Measurements from ENCODE around the gene RPL13. TPM values are rescaled to one million over a fixed set of nuclear protein-coding genes. Genes with fewer than 3 reads are reported as not detected.
"Not testable (repeated sequence)": the region's sequence is repeated elsewhere in the genome, so short reads cannot be mapped to it uniquely, and the experiment has no call there.

The RPL13 gene
- total RNA-seq, 2 donors from 2014 or later: 4,192 to 4,476 TPM

- peak overlapping the region; percentile 92 for H3K27ac Mint-ChIP-seq
- peak overlapping the region; percentile 90 for H3K4me3 Mint-ChIP-seq
- no peaks in the 10 kb centered on the region for H3K9me3 ChIP-seq (ENCODE audit: control insufficient read depth, low read length, poor library complexity, severe bottlenecking)
- DNase-seq (no peak), ATAC-seq (no peak)
- H3K4me1 Mint-ChIP-seq: peaks cover 41% of the 10 kb centered on the region
- H3K27me3 Mint-ChIP-seq: no peaks in the 10 kb centered on the region
- peaks cover 6% of the 10 kb centered on the region for H3K36me3 Mint-ChIP-seq (ENCODE audit: low read depth)
These were observed 1.6 kb downstream of the RPL13 start for GRCh38 chr16:89561884-89562599.

GRCh38 chr16:89562939-89563338 is 2.5 kb downstream of the RPL13 start:
- Mint-ChIP-seq H3K27me3 (no peaks in the 10 kb centered on the region), H3K36me3 (ENCODE audit: low read depth) (peaks cover 6% of the 10 kb centered on the region), H3K27ac (peak overlapping the region; percentile 92), H3K4me3 (peak overlapping the region; percentile 90), H3K4me1 (peaks cover 37% of the 10 kb centered on the region)
- ATAC-seq (no peak), DNase-seq (no peak)
- no peaks in the 10 kb centered on the region for H3K9me3 ChIP-seq (ENCODE audit: control insufficient read depth, low read length, poor library complexity, severe bottlenecking)

GRCh38 chr16:89563639-89564392 is 3.3 kb downstream of the RPL13 start:
- Mint-ChIP-seq H3K36me3 (ENCODE audit: low read depth) (peaks cover 6% of the 10 kb centered on the region), H3K27me3 (no peaks in the 10 kb centered on the region), H3K27ac (peak overlapping the region; percentile 92), H3K4me1 (peaks cover 37% of the 10 kb centered on the region), H3K4me3 (peak overlapping the region; percentile 28)
- DNase-seq (no peak), ATAC-seq (no peak)
- no peaks in the 10 kb centered on the region for H3K9me3 ChIP-seq (ENCODE audit: control insufficient read depth, low read length, poor library complexity, severe bottlenecking)

- Mint-ChIP-seq H3K36me3 (ENCODE audit: low read depth) (peaks cover 6% of the 10 kb centered on the region), H3K27ac (peak overlapping the region; percentile 86), H3K4me3 (peak overlapping the region; percentile 58), H3K4me1 (peaks cover 36% of the 10 kb centered on the region), H3K27me3 (no peaks in the 10 kb centered on the region)
- DNase-seq (no peak), ATAC-seq (no peak)
- no peaks in the 10 kb centered on the region for H3K9me3 ChIP-seq (ENCODE audit: control insufficient read depth, low read length, poor library complexity, severe bottlenecking)
These were observed 4.2 kb downstream of the RPL13 start for GRCh38 chr16:89564476-89565255.

GRCh38 chr16:89565256-89565505 is 4.7 kb downstream of the RPL13 start:
- DNase-seq (no peak), ATAC-seq (no peak)
- peak overlapping the region; percentile 58 for H3K4me3 Mint-ChIP-seq
- no peaks in the 10 kb centered on the region for H3K27me3 Mint-ChIP-seq
- H3K9me3 ChIP-seq (ENCODE audit: control insufficient read depth, low read length, poor library complexity, severe bottlenecking): no peaks in the 10 kb centered on the region
- peak overlapping the region; percentile 86 for H3K27ac Mint-ChIP-seq
- peaks cover 6% of the 10 kb centered on the region for H3K36me3 Mint-ChIP-seq (ENCODE audit: low read depth)
- H3K4me1 Mint-ChIP-seq: peaks cover 35% of the 10 kb centered on the region

GRCh38 chr16:89565506-89566372 is 5.3 kb downstream of the RPL13 start:
- H3K4me3 Mint-ChIP-seq: peak overlapping the region; percentile 78
- ATAC-seq (peak; percentile 62), DNase-seq (no peak)
- peaks cover 35% of the 10 kb centered on the region for H3K4me1 Mint-ChIP-seq
- H3K9me3 ChIP-seq (ENCODE audit: control insufficient read depth, low read length, poor library complexity, severe bottlenecking): no peaks in the 10 kb centered on the region
- H3K36me3 Mint-ChIP-seq (ENCODE audit: low read depth): peaks cover 6% of the 10 kb centered on the region
- H3K27me3 Mint-ChIP-seq: no peaks in the 10 kb centered on the region
- peak overlapping the region; percentile 86 for H3K27ac Mint-ChIP-seq

GRCh38 chr16:89567656-89568594 is 7.4 kb downstream of the RPL13 start:
- no peaks in the 10 kb centered on the region for H3K9me3 ChIP-seq (ENCODE audit: control insufficient read depth, low read length, poor library complexity, severe bottlenecking)
- DNase-seq (no peak), ATAC-seq (no peak)
- Mint-ChIP-seq H3K27ac (no peak overlapping the region), H3K4me3 (no peak overlapping the region), H3K36me3 (ENCODE audit: low read depth) (peaks cover 3% of the 10 kb centered on the region), H3K27me3 (no peaks in the 10 kb centered on the region), H3K4me1 (peaks cover 29% of the 10 kb centered on the region)

GRCh38 chr16:89569506-89570341 is 9.2 kb downstream of the RPL13 start:
- no peaks in the 10 kb centered on the region for H3K9me3 ChIP-seq (ENCODE audit: control insufficient read depth, low read length, poor library complexity, severe bottlenecking)
- Mint-ChIP-seq H3K27ac (no peak overlapping the region), H3K27me3 (no peaks in the 10 kb centered on the region), H3K4me1 (peaks cover 19% of the 10 kb centered on the region), H3K36me3 (ENCODE audit: low read depth) (peaks cover 2% of the 10 kb centered on the region), H3K4me3 (peak overlapping the region; percentile 31)
- ATAC-seq (no peak), DNase-seq (no peak)

GRCh38 chr16:89570342-89570923 is 10.0 kb downstream of the RPL13 start:
- no peak overlapping the region for H3K27ac Mint-ChIP-seq
- peaks cover 14% of the 10 kb centered on the region for H3K4me1 Mint-ChIP-seq
- H3K27me3 Mint-ChIP-seq: no peaks in the 10 kb centered on the region
- ATAC-seq: no peak
- H3K4me3 Mint-ChIP-seq: no peak overlapping the region
- DNase-seq: no peak
- no peaks in the 10 kb centered on the region for H3K36me3 Mint-ChIP-seq (ENCODE audit: low read depth)
- H3K9me3 ChIP-seq (ENCODE audit: control insufficient read depth, low read length, poor library complexity, severe bottlenecking): no peaks in the 10 kb centered on the region

- H3K36me3 Mint-ChIP-seq (ENCODE audit: low read depth); ATAC-seq; H3K27me3 Mint-ChIP-seq; H3K4me1 Mint-ChIP-seq; H3K4me3 Mint-ChIP-seq; H3K9me3 ChIP-seq (ENCODE audit: control insufficient read depth, low read length, poor library complexity, severe bottlenecking); DNase-seq: not testable (repeated sequence)
- H3K27ac Mint-ChIP-seq: peak overlapping the region; percentile 71
These were observed 10.6 kb downstream of the RPL13 start for GRCh38 chr16:89570983-89571598.

- Mint-ChIP-seq H3K4me3 (no peak overlapping the region), H3K27ac (peak overlapping the region; percentile 71), H3K4me1 (peaks cover 8% of the 10 kb centered on the region), H3K36me3 (ENCODE audit: low read depth) (no peaks in the 10 kb centered on the region), H3K27me3 (no peaks in the 10 kb centered on the region)
- DNase-seq: no peak
- H3K9me3 ChIP-seq (ENCODE audit: control insufficient read depth, low read length, poor library complexity, severe bottlenecking): no peaks in the 10 kb centered on the region
- no peak for ATAC-seq
These were observed 11.2 kb downstream of the RPL13 start for GRCh38 chr16:89571636-89572035.

All from T-helper 17 cell (primary cell).